Hematopoietic multipotent progenitor cell treated with erythropoietin and hydrocortisone succinate and interleukin-3 and kit ligand, for 15 days (in vitro differentiated cells): ENCODE data around the gene DHRS7B.
"Not testable (repeated sequence)": the region's sequence is repeated elsewhere in the genome, so short reads cannot be mapped to it uniquely, and the experiment has no call there.

Experiments used
- DNase-seq: peaks from one replicate; pipeline ENCODE4 v3.0.0-alpha.2; 2015; ENCODE audit warnings: low spot score

The DHRS7B gene

DNA sequence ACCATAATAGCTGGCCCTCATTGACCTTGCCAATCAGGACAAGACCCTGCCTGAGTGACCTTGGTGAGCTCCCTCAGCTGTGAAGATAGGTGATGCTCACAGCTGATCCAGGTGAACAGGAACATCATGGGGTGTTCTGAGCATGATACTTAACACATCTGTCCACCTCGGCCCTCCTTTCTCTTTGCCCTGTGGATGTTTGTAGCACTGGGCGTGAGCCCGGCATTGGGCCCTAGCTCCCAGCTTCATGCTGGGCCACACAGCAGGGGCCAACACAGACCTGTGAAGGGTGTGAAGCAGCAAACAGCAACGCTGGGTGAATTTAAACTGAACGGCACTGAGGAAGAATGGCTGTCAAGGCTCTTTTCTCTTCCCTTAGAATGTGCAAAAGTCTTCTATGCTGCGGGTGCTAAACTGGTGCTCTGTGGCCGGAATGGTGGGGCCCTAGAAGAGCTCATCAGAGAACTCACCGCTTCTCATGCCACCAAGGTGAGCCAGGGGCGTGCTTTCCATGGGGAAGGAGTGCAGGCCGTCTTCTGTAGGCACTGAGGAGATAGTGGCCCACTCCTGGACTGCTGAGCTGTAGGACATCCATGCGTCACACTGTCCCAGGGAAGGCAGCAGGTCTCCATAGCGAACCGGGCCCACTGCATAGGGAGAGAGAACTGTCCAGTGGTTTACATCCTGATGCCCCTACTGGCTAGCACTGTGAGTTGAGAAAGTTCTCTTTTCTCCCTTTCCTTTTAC is 51.3 kb downstream of the DHRS7B start:
- DNase-seq: no peak

DNA sequence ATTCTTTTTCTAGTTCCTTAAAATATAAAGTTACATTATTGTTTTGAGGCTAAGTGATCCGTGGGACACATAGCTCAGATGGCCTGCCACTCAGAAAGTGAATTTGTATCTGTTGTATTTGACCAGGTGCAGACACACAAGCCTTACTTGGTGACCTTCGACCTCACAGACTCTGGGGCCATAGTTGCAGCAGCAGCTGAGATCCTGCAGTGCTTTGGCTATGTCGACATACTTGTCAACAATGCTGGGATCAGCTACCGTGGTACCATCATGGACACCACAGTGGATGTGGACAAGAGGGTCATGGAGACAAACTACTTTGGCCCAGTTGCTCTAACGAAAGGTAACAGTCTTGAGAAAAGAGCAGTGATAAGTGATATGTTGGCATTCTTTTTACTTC is 56.7 kb downstream of the DHRS7B start:
- no peak for DNase-seq

DNA sequence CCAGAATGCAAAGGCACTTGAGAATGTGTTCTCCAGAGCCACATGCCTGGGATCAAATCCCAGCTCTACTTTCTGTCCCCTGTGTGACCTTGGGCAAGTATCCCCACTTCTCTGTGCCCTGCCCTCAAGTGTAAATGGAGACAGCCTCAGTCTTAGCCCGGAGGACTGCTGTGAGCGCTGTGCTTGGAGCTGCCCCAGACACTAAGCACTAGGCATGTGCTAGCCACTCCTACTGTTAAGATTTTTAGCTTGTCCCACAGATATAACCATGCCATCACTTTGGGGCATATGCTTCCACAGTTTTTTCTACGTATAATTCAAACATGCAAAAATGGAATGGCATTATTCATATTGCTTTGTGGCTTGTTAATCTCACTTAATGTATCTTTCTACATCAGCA is 57.8 kb downstream of the DHRS7B start:
- no peak for DNase-seq

DNA sequence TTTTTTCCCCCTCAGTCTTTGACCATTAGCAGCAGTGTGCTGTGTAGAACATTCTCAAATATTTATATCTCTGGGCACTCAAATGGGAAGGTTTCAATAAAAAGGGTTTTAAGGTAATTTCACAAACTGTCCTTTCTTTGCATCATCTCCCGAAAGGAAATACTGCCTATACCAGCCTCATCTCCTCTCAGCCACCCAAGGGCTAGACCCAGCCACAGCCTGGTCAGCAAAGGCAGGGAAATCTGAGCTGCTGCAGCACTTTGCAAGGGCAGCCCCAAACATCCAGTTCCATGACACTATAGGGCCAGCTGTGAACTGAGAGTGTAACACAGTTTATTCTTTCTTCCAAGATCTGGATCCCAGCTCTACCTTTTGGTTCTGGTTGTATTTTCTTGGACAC is 58.3 kb downstream of the DHRS7B start:
- no peak for DNase-seq

DNA sequence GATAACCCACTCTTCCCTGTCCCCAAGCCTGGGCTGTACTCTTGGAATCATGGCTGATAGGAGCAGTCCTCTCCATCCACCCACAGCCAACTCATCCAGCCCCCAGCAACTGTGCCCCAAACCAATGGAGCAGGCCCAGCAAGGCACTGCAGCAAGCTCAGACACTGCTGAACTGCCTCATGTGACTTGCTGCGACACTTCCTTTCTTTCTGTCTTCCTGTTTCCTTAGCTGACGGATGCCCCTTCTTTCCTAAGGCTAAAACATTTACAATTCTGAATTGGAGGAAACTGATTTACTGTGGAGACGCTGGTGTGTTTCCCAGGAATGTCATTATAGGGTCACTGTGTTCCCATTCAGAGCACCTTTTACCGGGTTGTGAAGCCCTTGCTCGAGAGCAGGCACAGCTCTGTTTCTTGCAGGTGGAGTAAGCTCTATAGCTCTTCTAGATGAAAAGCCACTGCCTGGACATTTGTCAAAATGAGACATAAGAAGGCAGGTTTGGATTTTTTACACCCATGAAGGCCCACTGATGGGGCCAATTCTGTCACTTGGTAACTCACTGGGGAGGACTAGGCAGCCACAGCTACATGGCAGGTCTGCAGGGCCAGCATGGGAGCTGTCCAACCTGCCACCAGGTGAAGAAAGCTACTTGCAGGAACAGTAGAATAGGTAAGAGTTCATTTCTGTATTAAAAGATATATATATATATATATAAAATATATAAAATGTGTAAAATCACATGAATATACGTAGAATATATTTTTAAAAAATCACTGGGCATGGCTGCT is 59.8 kb downstream of the DHRS7B start:
- DNase-seq: no peak

DNA sequence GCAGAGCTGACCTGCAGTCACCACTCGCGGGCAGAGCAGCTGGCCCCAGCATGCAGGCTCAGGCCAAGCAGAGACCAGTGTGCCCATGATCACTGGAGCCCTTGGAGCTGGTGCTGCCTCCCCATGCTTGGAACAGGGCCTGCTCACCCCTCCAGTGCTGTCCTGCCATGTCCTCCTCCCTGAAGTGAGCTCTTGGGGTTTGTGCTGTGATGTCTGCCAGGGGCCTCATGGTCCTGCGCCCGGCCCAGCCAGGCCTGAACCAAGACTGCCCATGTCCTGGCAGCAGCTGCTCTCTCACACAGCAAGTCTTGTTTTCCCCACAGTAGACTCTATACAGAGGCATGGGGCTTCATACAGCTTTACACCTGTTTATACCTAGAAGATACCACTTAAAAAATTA is 62.6 kb downstream of the DHRS7B start:
- no peak for DNase-seq

DNA sequence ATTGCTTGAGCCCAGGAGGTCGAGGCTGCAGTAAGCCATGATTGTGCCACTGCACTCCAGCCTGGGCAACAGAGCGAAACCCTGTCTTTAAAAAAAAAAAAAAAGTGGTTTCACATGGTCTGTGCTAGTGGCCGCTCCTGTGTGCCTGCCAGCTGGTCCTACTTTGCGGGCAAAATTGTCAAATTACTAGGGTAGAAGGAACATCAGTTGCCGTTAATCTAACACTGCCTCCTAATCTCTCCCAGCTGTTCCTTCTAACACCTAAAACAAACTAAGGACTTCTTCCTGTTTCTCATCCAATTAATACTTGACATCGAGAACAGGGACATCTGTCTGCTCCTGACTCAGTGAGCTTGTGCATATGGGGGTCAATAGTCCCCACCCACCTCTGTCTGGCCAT is 63.3 kb downstream of the DHRS7B start:
- no peak for DNase-seq

DNA sequence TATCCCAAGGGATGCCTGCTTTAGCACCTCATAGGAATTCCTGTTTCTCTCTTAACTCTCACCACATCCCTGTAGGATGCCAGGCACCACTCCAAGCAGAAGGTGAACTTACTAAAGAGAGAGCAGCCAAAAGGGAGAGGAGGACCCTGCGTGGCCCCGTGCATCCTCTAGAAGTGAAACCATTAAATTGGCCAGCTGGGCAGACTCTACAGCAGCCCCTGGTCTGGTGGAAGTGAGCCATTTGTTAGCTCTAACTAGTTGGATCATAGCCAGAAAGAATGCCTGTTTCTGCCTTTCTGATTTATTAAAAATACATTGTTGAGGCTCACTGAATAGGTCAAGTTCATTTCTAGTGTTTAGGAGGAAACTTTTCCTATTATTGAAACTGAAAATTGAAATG is 64.9 kb downstream of the DHRS7B start:
- no peak for DNase-seq

DNA sequence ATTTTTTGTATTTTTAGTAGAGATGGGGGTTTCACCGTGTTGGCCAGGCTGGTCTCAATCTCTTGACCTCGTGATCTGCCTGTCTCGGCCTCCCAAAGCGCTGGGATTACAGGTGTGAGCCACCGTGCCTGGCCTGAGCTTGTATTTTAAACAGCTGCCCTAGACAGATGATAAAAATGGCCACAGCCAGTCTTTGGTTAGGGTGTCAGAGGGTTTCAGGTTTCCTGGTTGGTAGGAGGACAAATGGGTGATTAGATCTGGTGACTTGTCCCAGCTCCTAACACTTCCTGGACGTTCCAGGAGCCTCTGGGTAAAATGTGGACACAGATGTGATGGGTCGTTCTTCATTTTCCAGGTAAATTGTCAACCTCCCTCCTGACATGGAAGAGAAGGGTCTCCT is 65.7 kb downstream of the DHRS7B start:
- DNase-seq: not testable (repeated sequence)

DNA sequence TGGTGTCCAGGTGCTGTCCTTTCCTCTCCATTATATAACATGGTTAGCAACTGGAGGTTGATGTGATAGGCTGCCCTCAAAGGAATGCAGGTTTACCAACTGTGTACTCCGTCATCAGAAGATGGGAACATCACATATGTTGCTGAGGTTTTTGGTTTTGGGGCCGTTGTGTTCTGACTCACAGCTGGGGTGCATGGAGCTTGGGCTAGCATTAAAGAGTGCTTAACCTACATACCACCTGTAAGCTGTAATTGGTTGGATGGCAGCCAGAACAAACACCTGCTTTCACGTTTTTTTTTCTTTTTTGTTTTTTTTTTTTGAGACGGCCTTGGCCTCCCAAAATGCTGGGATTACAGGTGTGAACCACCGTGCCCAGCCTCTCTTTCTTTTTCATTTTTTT is 66.3 kb downstream of the DHRS7B start:
- DNase-seq: no peak

DNA sequence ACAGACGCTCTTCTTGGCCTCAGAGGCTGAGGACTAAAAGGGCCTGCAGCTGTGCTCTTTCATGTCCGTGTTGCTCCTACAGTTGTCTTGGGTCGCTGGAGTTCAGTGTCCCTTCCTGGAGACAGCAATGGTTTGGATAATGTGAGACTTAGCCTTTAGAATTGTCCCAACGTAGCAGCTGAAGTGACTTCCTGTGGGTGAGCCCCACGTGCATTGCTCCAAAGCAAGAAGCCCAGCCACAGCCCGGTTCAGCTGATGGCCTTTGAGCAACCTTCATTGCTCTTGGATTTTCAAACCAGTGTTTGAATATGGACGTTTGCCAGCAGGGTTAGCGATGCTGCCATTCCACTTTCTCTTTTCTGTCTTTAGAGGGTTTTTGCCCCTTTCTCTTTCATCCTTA is 67.5 kb downstream of the DHRS7B start:
- no peak for DNase-seq

DNA sequence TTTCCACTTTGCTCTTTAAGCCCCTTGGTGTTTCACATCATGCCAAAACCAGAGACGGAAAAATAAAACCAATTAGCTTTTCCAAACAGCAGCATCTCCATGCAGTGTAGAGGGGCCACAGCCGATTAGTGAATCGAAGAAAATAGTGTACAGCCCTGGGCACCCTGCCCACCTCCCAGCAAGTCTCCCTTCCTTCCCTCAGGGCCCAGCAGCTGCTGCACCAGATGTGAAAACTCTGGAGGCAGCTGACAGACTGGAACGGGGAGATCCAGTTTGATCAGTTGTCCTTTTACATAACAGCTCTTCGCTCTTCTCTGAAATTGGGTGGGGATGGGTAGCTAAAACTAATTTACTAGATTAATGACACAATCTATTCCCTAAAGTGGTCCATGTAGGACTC is 67.9 kb downstream of the DHRS7B start:
- DNase-seq: no peak

DNA sequence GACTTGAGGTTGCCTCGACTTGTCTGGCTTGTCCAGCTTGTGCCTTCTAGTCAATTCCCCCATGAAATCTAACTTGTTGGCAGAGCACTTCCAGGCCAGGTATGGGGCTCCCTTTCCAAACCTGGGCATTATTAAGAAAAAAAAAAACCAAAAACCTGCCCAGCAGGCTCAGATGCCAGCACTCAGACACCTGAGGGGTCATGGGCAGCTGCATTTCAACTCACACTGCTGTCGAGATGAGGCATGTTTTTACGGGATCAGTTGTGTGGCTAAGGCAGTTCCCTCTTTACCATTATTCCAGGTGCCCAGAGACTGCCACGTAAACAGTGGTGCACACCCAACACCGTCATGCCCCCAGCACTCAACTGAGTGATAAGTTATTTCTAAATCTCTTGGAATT is 69.4 kb downstream of the DHRS7B start:
- no peak for DNase-seq

DNA sequence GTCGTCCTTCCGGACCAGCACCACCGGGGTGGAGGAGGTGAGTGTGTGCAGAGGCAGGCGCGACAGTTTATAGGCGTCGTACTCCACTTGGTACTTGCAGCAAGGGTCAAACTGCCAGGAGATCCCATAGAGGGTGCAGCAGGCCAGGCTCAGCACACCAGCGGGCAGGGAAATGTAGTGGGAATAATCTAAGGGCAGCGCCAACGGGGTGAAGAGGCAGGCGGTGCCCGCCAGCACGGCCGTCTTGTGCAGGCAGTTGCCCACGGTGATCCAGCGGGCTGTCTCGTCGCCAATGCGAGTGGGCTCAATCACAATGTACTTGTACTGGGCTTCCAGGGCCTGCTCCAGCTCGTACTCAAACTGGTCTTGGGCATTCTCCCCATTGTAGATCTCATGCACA is 71.6 kb downstream of the DHRS7B start:
- DNase-seq: no peak

DNA sequence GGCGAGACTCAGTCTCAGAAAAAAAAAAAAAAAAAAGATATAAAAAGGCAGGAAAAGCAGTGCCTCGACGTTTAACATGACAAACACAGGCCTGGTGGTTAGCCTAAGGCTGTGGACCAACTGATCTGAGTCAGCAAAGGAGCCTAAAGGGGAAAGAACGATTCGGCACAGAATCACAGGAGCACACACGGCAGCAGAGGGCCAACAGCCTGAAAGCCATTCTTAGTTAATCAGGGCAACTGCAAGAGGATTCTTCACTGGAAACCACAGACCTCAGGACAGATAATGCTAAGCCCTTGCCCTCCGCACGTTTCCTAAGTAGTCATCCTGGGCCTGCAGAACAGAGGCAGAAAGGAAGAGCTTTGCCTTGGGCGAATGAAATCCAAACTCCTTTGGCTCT is 72.5 kb downstream of the DHRS7B start:
- DNase-seq: no peak

DNA sequence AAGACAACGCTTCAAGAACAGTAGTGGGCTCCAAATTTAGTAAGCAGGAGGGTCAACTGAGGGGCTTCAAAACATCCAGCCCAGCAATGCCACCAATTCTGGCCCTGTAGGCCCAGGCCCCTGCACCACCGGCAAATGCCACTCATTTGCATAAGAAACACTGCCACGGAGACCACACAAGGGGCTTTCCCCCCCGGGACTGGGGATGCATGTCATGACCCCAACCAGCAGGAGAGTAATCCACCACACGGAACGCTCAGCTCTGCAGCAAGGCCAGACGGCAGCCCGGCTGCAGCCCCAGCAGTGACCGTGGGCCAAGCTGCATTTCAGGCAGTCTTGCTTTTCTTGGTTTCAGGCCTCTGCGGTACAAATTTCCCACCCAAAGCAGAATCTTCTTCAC is 73.1 kb downstream of the DHRS7B start:
- DNase-seq: no peak

DNA sequence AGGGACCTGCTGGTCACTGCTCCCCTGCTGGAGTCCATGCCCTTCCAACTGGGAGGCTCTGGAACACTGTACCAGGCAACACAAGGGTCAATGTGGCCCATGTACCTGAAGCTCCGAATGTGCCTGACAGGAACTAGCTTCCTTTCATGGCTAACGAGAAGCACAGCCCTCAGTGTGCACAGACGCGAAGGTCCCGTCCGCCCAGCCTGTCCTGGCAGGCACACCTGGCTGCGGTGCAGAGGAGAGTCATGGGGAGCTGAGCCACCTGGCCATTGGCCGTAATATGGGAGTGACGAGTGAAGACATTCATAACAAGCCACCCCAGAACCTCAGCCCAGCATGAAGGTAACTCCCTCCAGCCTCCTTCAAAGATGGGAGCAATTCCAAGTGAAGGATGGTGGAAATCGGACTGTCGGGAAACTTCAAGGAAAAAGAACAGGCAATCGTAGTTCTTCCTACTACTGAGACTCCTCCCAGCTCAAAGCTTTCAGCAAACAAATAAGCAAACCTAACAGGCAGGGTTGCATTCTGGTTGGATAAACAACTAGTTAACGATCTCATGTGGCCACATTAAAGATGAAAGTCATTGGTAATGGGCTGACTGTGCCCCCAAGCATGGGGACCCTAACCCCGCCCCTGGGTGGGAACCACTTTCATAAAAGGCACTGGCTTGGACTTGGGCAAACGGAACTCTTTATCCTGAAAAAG is 74.0 kb downstream of the DHRS7B start:
- DNase-seq: no peak

DNA sequence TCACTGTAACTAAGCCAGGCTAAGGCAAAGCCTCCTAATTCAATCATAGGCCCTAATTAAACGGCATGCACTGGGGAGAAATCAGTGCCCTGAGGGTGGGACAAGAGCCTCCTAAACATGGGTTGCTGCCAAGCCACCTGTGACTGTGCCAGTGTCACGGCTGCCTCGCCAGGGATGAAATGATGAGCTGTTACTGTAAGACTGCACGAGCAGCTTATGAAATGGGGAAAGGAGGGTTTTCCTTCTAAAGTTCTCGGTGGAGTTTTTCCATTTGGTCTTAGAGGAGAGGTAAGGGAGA is 74.5 kb downstream of the DHRS7B start:
- no peak for DNase-seq

DNA sequence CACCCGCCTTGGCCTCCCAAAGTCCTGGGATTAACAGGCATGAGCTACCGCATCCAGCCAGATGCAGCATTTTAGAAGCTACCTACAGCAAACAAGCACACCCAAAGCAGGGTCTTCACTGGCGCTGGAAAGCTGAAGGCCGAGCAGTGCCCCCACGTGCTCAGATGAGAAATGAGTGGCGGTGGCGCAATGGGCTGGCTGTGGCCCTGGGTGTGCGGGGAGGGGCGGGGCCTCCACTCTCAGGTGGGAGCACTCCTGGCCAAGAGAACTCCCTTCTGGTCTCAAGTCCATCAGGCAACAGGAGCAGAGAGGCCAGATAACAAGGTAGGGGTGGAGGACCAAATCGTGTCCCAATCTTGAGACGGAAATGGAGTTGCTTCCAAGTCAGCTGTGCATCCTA is 75.1 kb downstream of the DHRS7B start:
- no peak for DNase-seq

DNA sequence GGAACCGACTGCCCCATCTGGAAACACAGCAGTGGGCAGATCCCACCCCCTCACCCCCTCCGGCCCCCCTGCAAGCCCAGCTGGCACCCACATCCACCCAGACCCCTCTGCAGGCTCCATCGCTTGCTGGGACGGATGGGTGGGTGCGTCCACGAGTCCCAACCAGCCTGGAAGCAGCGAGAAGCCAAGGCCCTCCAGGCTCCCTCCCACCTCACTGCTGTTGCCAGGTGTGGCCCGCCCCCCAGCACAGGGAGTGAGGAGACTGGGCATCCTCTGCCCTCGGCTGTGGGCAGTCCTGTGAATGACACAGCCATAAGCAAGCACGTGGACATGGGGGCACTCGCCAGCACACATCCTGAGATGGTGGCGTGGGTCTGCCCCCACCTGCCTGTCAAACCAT is 75.7 kb downstream of the DHRS7B start:
- no peak for DNase-seq

DNA sequence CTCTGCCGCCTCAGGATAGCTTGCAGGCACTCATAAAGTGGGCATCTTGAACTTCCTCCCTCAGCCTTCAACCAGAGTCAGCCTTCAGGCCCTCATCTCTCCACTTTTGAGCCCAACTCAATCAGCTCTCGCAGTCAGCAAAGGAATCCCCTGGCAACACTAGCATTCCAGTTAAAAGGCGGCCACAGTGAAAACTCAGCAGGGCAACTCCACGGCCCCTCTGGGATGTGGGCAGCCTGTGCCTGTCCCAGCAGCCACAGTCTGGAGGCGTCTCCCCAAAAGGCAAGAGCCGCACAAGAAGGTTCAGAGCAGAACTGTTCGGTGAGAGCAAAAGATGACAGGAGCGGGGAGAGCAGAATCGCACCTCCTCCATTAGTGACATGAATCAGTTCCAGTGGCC is 78.2 kb downstream of the DHRS7B start:
- no peak for DNase-seq

DNA sequence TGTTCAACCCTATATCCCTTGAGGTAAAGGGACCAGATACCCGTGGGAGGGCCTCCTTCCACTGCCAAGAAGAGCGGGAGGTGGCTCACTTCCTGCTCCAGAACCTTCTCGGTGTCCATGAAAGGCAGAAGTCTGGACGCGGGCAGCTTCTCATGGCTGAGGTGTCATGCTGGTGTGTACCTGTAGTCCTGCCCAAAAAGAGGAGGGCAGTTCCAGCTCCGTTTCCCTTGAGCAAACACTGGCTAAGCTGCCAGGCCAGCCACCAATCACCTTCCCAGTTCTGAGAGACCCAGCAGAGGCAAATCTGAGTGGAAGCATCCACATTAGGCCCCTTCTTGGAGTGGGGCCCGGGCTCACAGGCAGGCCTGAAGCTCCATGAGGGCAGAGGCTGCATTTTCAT is 81.6 kb downstream of the DHRS7B start:
- DNase-seq: no peak

DNA sequence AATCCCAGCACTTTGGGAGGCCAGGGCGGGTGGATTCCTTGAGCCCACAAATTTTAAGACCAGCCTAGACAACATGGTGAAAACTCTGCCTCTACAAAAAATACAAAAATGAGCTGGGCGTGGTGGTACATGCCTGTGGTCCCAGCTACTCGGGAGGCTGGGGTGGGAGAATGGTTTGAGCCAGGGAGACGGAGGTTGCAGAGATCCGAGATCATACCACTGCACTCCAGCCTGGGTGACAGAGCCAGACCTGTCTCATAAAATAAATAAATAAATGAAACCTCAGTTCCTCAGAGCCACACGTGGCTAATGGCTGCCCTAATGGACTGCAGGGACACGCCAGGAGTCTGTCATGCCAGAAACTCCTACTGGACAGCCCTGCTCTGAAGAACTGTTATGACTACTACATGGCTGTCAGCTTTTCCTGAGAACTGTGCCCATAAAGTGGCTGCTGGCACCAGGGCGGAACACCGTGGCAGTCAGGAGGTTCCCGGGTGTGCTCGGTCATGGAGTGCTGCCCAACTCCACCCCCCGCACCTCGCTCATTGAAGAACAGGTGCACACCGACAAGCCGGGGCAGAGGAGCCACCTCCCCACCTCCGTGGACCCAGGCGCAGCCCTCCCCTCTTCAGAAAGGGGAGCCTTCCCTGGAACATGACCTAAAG is 82.9 kb downstream of the DHRS7B start:
- DNase-seq: no peak
